Fibroblast of lung (primary cell): ENCODE measurements around the gene THRA.

ENCODE experiments used
- CTCF ChIP-seq, 2 donors: IDR thresholded peaks in 1 of 2; conservative IDR thresholded peaks in 1 of 2; 1 replicate in 1 of 2; 2 replicates in 1 of 2; pipeline ENCODE4 v1.5.1; 2011 to 2012; ENCODE audit warnings: low read length in 2 of 2, control low read depth in 1 of 2, inconsistent platforms in 1 of 2, low read depth in 1 of 2, mild to moderate bottlenecking in 1 of 2
- EZH2 ChIP-seq: IDR thresholded peaks from 2 replicates; pipeline ENCODE4 v1.5.1; 2012; ENCODE audit warnings: low read length, control low read depth, mild to moderate bottlenecking; ENCODE audit errors: missing control alignments

- TF ChIP-seq CTCF (conservative IDR thresholded peaks at IDR 0.05 in 1 of 2, IDR thresholded peaks at IDR 0.05 in 1 of 2; ENCODE audit: low read depth in 1 of 2, low read length in 2 of 2): no peak
- no peak for TF ChIP-seq EZH2
These were observed 73.1 kb downstream of the THRA start for GRCh38 chr17:40135817-40136216.
